Measurements from ENCODE around the gene HYDIN.
A peak's percentile ranks its signal among the peaks of the same experiment; 100 is the strongest.

Gene HYDIN

DNA sequence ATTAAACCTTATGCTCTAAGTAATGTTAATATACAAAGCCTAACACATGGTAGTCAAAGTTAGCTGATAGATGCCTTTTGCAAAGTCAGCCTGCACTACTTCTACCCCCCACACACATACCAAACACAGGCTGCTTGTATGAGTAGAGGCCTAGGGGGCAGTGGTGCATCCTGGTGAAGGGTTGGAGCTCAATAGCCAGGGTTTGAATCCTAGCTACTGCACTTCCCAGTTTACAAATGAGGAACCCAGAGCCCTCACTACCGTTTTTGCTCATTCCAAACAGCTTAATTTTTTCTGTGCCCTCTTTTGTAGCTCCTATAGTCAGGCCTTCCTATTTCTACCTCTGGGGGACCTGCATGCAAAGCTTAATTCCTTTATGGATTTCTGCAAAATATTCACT, 18.9 kb upstream of the HYDIN start:
- H3K4me3 ChIP-seq (ENCODE audit: control insufficient read depth in 1 of 7, extremely low read depth in 1 of 7, insufficient read depth in 4 of 7, low read depth in 2 of 7, low read length in 6 of 7) = no peak overlapping the region
- H3K27ac ChIP-seq (ENCODE audit: insufficient read depth in 1 of 2, low read depth in 1 of 2, low read length in 2 of 2, poor library complexity in 1 of 2, severe bottlenecking in 2 of 2) = no peak overlapping the region
- peak; percentile 12 to 55 (median 36) for DNase-seq
- no peaks in the 10 kb centered on the region for H3K4me1 ChIP-seq (ENCODE audit: control extremely low read depth in 1 of 4, control insufficient read depth in 4 of 4, insufficient read depth in 4 of 4, low read length in 3 of 4)
- POLR2A ChIA-PET = no interaction called here
- H3K36me3 ChIP-seq (ENCODE audit: control insufficient read depth in 4 of 4, insufficient read depth in 4 of 4, low read length in 3 of 4) = no peaks in the 10 kb centered on the region
- no peaks in the 10 kb centered on the region for H3K9me3 ChIP-seq (ENCODE audit: control extremely low read depth in 1 of 5, control insufficient read depth in 4 of 5, insufficient read depth in 2 of 5, low read depth in 1 of 5, low read length in 4 of 5)
- H3K27me3 ChIP-seq (replicated peaks in 2 of 5; ENCODE audit: control insufficient read depth in 4 of 5, insufficient read depth in 5 of 5, low read length in 4 of 5) = peaks cover 0 to 5% (median 0%) of the 10 kb centered on the region in 5 experiments
- CTCF ChIA-PET = interaction anchor here (0.8 to 2.6 kb wide), 5 partner anchors 9 to 63 kb away, joined by 3 to 9 read pairs (median 6); no protein-coding TSS in a partner anchor
- WGBS (ENCODE audit: insufficient coverage) = 0% methylated on average over 1 of the region's 1 CpG

DNA sequence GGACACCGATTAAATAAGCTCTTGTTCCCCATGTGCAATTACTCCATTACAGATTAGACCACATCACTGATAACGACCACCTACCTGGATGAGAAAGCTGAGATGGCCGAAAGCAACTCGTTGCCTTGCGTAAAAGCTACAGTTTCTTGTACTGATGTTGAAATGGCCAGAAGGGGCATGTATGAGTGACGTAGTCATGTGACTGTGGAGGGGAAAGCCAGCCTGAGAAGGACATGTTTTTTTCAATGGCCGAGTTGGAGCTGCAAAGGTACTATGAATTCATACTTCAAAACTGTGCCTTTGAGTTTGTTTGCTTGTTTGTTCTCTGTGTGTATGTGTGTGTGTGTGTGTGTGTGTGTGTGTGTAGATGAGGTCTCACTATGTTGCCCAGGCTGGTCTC, 17.0 kb upstream of the HYDIN start:
- CTCF ChIA-PET = no interaction called here
- H3K9me3 ChIP-seq (ENCODE audit: control extremely low read depth in 1 of 5, control insufficient read depth in 4 of 5, insufficient read depth in 2 of 5, low read depth in 1 of 5, low read length in 4 of 5) = no peaks in the 10 kb centered on the region
- H3K4me1 ChIP-seq (ENCODE audit: control extremely low read depth in 1 of 4, control insufficient read depth in 4 of 4, insufficient read depth in 4 of 4, low read length in 3 of 4) = no peaks in the 10 kb centered on the region
- H3K4me3 ChIP-seq (ENCODE audit: control insufficient read depth in 1 of 7, extremely low read depth in 1 of 7, insufficient read depth in 4 of 7, low read depth in 2 of 7, low read length in 6 of 7) = no peak overlapping the region
- WGBS (ENCODE audit: insufficient coverage) = 95% methylated on average over 5 of the region's 7 CpGs
- POLR2A ChIA-PET = no interaction called here
- peaks cover 0 to 2% (median 0%) of the 10 kb centered on the region in 5 experiments for H3K27me3 ChIP-seq (replicated peaks in 2 of 5; ENCODE audit: control insufficient read depth in 4 of 5, insufficient read depth in 5 of 5, low read length in 4 of 5)
- no peaks in the 10 kb centered on the region for H3K36me3 ChIP-seq (ENCODE audit: control insufficient read depth in 4 of 4, insufficient read depth in 4 of 4, low read length in 3 of 4)
- no peak overlapping the region for H3K27ac ChIP-seq (ENCODE audit: insufficient read depth in 1 of 2, low read depth in 1 of 2, low read length in 2 of 2, poor library complexity in 1 of 2, severe bottlenecking in 2 of 2)
- DNase-seq = no peak

DNA sequence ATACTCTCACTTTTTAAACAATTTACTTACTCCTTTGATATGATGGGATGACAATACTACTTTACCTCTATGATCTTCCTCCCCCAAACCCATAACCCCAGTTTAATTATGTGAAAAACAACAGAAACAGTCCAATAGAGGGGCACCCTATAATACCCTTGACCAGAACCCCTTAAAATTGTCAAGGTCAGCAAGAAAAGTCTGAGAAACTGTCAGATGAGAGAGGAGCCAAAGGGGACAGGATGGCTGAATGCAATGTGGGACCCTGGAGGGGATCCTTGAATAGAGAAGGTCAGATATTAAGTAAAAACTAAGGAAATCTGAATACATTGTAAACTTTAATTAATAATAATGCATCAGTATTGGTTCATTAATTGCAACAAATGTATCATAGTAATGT, 15.8 kb upstream of the HYDIN start:
- CTCF ChIA-PET = no interaction called here
- Histone ChIP-seq H3K4me1 (ENCODE audit: control extremely low read depth in 1 of 4, control insufficient read depth in 4 of 4, insufficient read depth in 4 of 4, low read length in 3 of 4) (no peaks in the 10 kb centered on the region), H3K27me3 (replicated peaks in 2 of 5; ENCODE audit: control insufficient read depth in 4 of 5, insufficient read depth in 5 of 5, low read length in 4 of 5) (peaks cover 0 to 2% (median 0%) of the 10 kb centered on the region in 5 experiments), H3K36me3 (ENCODE audit: control insufficient read depth in 4 of 4, insufficient read depth in 4 of 4, low read length in 3 of 4) (no peaks in the 10 kb centered on the region), H3K9me3 (ENCODE audit: control extremely low read depth in 1 of 5, control insufficient read depth in 4 of 5, insufficient read depth in 2 of 5, low read depth in 1 of 5, low read length in 4 of 5) (no peaks in the 10 kb centered on the region), H3K27ac (ENCODE audit: insufficient read depth in 1 of 2, low read depth in 1 of 2, low read length in 2 of 2, poor library complexity in 1 of 2, severe bottlenecking in 2 of 2) (no peak overlapping the region), H3K4me3 (ENCODE audit: control insufficient read depth in 1 of 7, extremely low read depth in 1 of 7, insufficient read depth in 4 of 7, low read depth in 2 of 7, low read length in 6 of 7) (no peak overlapping the region)
- POLR2A ChIA-PET = no interaction called here
- no peak for DNase-seq

DNA sequence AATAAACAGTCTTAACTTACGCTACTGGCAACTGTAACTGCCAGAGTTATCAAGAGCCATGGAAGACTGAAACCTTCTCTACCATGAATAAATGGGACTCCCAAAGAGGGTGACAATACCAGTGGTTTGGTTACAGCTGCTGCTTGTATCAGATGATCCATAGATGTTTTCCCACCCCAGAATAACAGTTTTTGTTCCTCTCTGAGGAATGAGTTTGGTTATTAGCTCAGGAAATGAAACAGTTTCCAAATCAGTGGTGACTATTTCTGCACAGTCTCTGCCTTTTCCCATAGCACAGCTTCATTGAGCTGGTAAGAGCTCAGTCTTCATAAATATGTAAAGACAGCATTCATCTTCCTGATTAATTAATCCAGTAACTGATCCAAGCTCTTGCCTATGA, 14.0 kb upstream of the HYDIN start:
- Histone ChIP-seq H3K36me3 (ENCODE audit: control insufficient read depth in 4 of 4, insufficient read depth in 4 of 4, low read length in 3 of 4) (no peaks in the 10 kb centered on the region), H3K4me1 (ENCODE audit: control extremely low read depth in 1 of 4, control insufficient read depth in 4 of 4, insufficient read depth in 4 of 4, low read length in 3 of 4) (no peaks in the 10 kb centered on the region), H3K4me3 (ENCODE audit: control insufficient read depth in 1 of 7, extremely low read depth in 1 of 7, insufficient read depth in 4 of 7, low read depth in 2 of 7, low read length in 6 of 7) (no peak overlapping the region), H3K27ac (ENCODE audit: insufficient read depth in 1 of 2, low read depth in 1 of 2, low read length in 2 of 2, poor library complexity in 1 of 2, severe bottlenecking in 2 of 2) (no peak overlapping the region), H3K27me3 (replicated peaks in 2 of 5; ENCODE audit: control insufficient read depth in 4 of 5, insufficient read depth in 5 of 5, low read length in 4 of 5) (peaks cover 0 to 2% (median 0%) of the 10 kb centered on the region in 5 experiments), H3K9me3 (ENCODE audit: control extremely low read depth in 1 of 5, control insufficient read depth in 4 of 5, insufficient read depth in 2 of 5, low read depth in 1 of 5, low read length in 4 of 5) (no peaks in the 10 kb centered on the region)
- WGBS (ENCODE audit: insufficient coverage) = 83% methylated on average over 1 of the region's 1 CpG
- no peak for DNase-seq
- CTCF ChIA-PET = no interaction called here
- POLR2A ChIA-PET = no interaction called here

DNA sequence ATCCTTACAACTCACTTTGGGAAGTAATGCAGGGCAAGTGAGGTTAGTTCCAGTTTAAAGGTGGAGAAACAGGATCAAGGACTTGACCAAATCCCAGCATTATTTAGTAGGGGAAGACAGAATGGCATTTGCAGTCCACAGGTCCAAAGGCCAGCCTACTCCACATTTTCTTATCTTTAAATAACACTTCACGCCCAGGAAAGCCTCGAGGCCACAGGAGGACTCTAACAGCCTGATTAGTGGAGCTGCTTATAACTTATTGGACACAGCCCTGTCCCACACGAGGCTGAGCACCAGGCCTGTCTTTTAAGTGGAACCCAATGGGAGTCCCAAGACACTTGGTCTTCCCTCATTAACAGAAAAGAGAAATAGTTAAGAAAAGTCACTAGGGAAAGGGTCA, 12.1 kb upstream of the HYDIN start:
- ChIA-PET CTCF (no interaction called here), POLR2A (no interaction called here)
- Histone ChIP-seq H3K36me3 (ENCODE audit: control insufficient read depth in 4 of 4, insufficient read depth in 4 of 4, low read length in 3 of 4) (no peaks in the 10 kb centered on the region), H3K9me3 (ENCODE audit: control extremely low read depth in 1 of 5, control insufficient read depth in 4 of 5, insufficient read depth in 2 of 5, low read depth in 1 of 5, low read length in 4 of 5) (no peaks in the 10 kb centered on the region), H3K27ac (ENCODE audit: insufficient read depth in 1 of 2, low read depth in 1 of 2, low read length in 2 of 2, poor library complexity in 1 of 2, severe bottlenecking in 2 of 2) (no peak overlapping the region), H3K4me1 (ENCODE audit: control extremely low read depth in 1 of 4, control insufficient read depth in 4 of 4, insufficient read depth in 4 of 4, low read length in 3 of 4) (no peaks in the 10 kb centered on the region), H3K4me3 (ENCODE audit: control insufficient read depth in 1 of 7, extremely low read depth in 1 of 7, insufficient read depth in 4 of 7, low read depth in 2 of 7, low read length in 6 of 7) (no peak overlapping the region), H3K27me3 (replicated peaks in 2 of 5; ENCODE audit: control insufficient read depth in 4 of 5, insufficient read depth in 5 of 5, low read length in 4 of 5) (peaks cover 0 to 2% (median 0%) of the 10 kb centered on the region in 5 experiments)
- WGBS (ENCODE audit: insufficient coverage) = 77% methylated on average over 3 of the region's 3 CpGs
- DNase-seq = no peak

DNA sequence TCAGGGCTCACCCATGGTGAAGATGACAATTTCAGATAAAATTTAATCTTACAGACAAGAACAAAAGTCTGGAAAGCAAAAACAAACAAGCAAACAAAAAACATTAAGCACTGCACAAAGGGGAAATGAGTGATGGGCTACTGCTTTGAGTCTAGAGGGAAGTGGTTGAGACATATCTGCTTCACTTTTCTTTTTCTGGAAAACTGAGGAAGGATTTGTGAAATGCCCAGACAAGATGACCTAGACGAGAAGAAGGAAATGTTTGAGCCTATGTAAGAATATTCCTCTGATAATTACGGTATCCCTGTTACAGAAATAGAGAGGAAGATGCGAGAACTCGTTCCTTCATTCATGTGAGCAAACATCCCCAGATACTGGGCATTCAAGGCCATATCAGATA, 11.5 kb upstream of the HYDIN start:
- WGBS (ENCODE audit: insufficient coverage) = 92% methylated on average over 3 of the region's 4 CpGs
- Histone ChIP-seq H3K36me3 (ENCODE audit: control insufficient read depth in 4 of 4, insufficient read depth in 4 of 4, low read length in 3 of 4) (no peaks in the 10 kb centered on the region), H3K27me3 (replicated peaks in 2 of 5; ENCODE audit: control insufficient read depth in 4 of 5, insufficient read depth in 5 of 5, low read length in 4 of 5) (peaks cover 0 to 4% (median 0%) of the 10 kb centered on the region in 5 experiments), H3K4me1 (ENCODE audit: control extremely low read depth in 1 of 4, control insufficient read depth in 4 of 4, insufficient read depth in 4 of 4, low read length in 3 of 4) (no peaks in the 10 kb centered on the region), H3K4me3 (ENCODE audit: control insufficient read depth in 1 of 7, extremely low read depth in 1 of 7, insufficient read depth in 4 of 7, low read depth in 2 of 7, low read length in 6 of 7) (no peak overlapping the region), H3K27ac (ENCODE audit: insufficient read depth in 1 of 2, low read depth in 1 of 2, low read length in 2 of 2, poor library complexity in 1 of 2, severe bottlenecking in 2 of 2) (no peak overlapping the region), H3K9me3 (ENCODE audit: control extremely low read depth in 1 of 5, control insufficient read depth in 4 of 5, insufficient read depth in 2 of 5, low read depth in 1 of 5, low read length in 4 of 5) (peaks cover 0 to 3% (median under 1%) of the 10 kb centered on the region in 5 experiments)
- ChIA-PET POLR2A (no interaction called here), CTCF (no interaction called here)
- no peak for DNase-seq

DNA sequence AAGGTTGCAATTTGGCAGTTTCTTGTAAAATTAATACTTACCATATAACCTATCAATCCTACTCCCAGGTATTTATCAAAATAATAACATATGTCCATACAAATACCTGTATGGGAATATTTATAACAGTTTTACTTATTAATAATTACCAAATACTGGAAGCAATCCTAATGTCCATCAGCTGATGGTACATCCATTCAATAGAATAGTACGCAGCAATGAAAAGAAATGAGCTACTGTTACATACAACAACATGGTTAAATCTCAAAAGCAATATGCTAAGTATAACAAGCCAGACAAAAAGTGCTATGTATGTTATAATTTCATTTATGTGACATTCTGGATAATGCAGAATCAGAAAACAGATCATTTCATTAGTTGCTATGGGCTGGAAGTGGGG, 1.2 kb downstream of the HYDIN start:
- CTCF ChIA-PET = interaction anchor here (0.7 kb wide), 1 partner anchor 82 kb away, joined by 3 read pairs; no protein-coding TSS in a partner anchor

More for the DNA sequence above, 1.2 kb downstream of the HYDIN start:
- Histone ChIP-seq H3K36me3 (ENCODE audit: control insufficient read depth in 4 of 4, insufficient read depth in 4 of 4, low read length in 3 of 4) (no peaks in the 10 kb centered on the region), H3K9me3 (ENCODE audit: control extremely low read depth in 1 of 5, control insufficient read depth in 4 of 5, insufficient read depth in 2 of 5, low read depth in 1 of 5, low read length in 4 of 5) (peaks cover 0 to 26% (median 18%) of the 10 kb centered on the region in 5 experiments), H3K4me1 (ENCODE audit: control extremely low read depth in 1 of 4, control insufficient read depth in 4 of 4, insufficient read depth in 4 of 4, low read length in 3 of 4) (peaks cover 0 to 2% (median 0%) of the 10 kb centered on the region in 4 experiments), H3K27ac (ENCODE audit: insufficient read depth in 1 of 2, low read depth in 1 of 2, low read length in 2 of 2, poor library complexity in 1 of 2, severe bottlenecking in 2 of 2) (no peak overlapping the region), H3K27me3 (replicated peaks in 2 of 5; ENCODE audit: control insufficient read depth in 4 of 5, insufficient read depth in 5 of 5, low read length in 4 of 5) (peaks cover 2 to 28% (median 17%) of the 10 kb centered on the region in 5 experiments), H3K4me3 (ENCODE audit: control insufficient read depth in 1 of 7, extremely low read depth in 1 of 7, insufficient read depth in 4 of 7, low read depth in 2 of 7, low read length in 6 of 7) (no peak overlapping the region)
- WGBS (ENCODE audit: insufficient coverage) = no CpG with 5 or more reads among the region's 1 CpG
- POLR2A ChIA-PET = no interaction called here
- no peak for DNase-seq

All from common myeloid progenitor, CD34-positive (primary cell).